ENCODE data around the gene PLEKHN1.
"Not testable (repeated sequence)": the region's sequence is repeated elsewhere in the genome, so short reads cannot be mapped to it uniquely, and the experiment has no call there.

Gene PLEKHN1

GRCh38 chr1:1017397-1018320 is 51.4 kb downstream of the PLEKHN1 start:
- not testable (repeated sequence) for DNase-seq (ENCODE audit: low read depth)

GRCh38 chr1:1018321-1018685 is 52.0 kb downstream of the PLEKHN1 start:
- not testable (repeated sequence) for DNase-seq (ENCODE audit: low read depth); H3K4me3 ChIP-seq (ENCODE audit: low read depth, low read length)

More at GRCh38 chr1:1017397-1018320, 51.4 kb downstream of the PLEKHN1 start:
- not testable (repeated sequence) for H3K4me3 ChIP-seq (ENCODE audit: low read depth, low read length)

- peak overlapping the region; percentile 45 for H3K4me3 ChIP-seq (ENCODE audit: low read depth, low read length)
- DNase-seq (ENCODE audit: low read depth): no peak
Measured at GRCh38 chr1:1019122-1019999, 53.1 kb downstream of the PLEKHN1 start.

- DNase-seq (ENCODE audit: low read depth): no peak
- H3K4me3 ChIP-seq (ENCODE audit: low read depth, low read length): peak within 1 kb of the TSS; percentile 60
Measured at GRCh38 chr1:1020000-1020404, 53.7 kb downstream of the PLEKHN1 start, which contains the start of gene AGRN. TSS of gene AGRN (plus strand) at chr1:1020120. CDS start at chr1:1020173, 53 bp downstream.

GRCh38 chr1:1020415-1021009 is 54.2 kb downstream of the PLEKHN1 start:
- H3K4me3 ChIP-seq (ENCODE audit: low read depth, low read length): peak overlapping the region; percentile 60
- no peak for DNase-seq (ENCODE audit: low read depth)

GRCh38 chr1:1021010-1021919 is 55.0 kb downstream of the PLEKHN1 start:
- peak overlapping the region; percentile 60 for H3K4me3 ChIP-seq (ENCODE audit: low read depth, low read length)
- no peak for DNase-seq (ENCODE audit: low read depth)

- no peak overlapping the region for H3K4me3 ChIP-seq (ENCODE audit: low read depth, low read length)
- no peak for DNase-seq (ENCODE audit: low read depth)
Measured at GRCh38 chr1:1021920-1022259, 55.6 kb downstream of the PLEKHN1 start.

- H3K4me3 ChIP-seq (ENCODE audit: low read depth, low read length): no peak overlapping the region
- no peak for DNase-seq (ENCODE audit: low read depth)
Measured at GRCh38 chr1:1022302-1023009, 56.2 kb downstream of the PLEKHN1 start.

- DNase-seq (ENCODE audit: low read depth): no peak
Measured at GRCh38 chr1:1023700-1024099, 57.4 kb downstream of the PLEKHN1 start.

GRCh38 chr1:1024149-1024770 is 58.0 kb downstream of the PLEKHN1 start:
- H3K4me3 ChIP-seq (ENCODE audit: low read depth, low read length): no peak overlapping the region
- DNase-seq (ENCODE audit: low read depth): no peak

More at GRCh38 chr1:1023700-1024099, 57.4 kb downstream of the PLEKHN1 start:
- no peak overlapping the region for H3K4me3 ChIP-seq (ENCODE audit: low read depth, low read length)

GRCh38 chr1:1024771-1025699 is 58.8 kb downstream of the PLEKHN1 start:
- no peak for DNase-seq (ENCODE audit: low read depth)
- H3K4me3 ChIP-seq (ENCODE audit: low read depth, low read length): no peak overlapping the region

Data from skeletal muscle cell (primary cell).